ENCODE results near the gene GSTM3.
"Not testable (repeated sequence)": the region's sequence is repeated elsewhere in the genome, so short reads cannot be mapped to it uniquely, and the experiment has no call there.

Gene GSTM3

DNA sequence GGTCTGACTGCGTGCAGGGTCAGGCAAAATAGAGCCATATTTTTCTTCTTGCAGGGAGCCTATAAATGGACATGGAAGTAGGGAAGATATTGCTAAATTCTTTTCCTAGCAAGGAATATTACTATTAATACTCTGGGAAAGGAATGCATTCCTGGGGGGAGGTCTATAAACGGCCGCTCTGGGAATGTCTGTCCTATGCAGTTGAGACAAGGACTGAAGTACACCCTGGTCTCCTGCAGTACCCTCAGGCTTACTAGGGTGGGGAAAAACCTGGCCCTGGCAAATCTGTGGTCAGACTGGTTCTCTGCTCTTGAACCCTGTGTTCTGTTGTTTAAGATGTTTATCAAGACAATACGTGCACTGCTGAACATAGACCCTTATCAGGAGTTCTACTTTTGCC lies 31.9 kb downstream of the GSTM3 start:
- in situ Hi-C loops (cut with MboI; ENCODE audit: low sequenced_read_pairs): not testable (repeated sequence)

DNA sequence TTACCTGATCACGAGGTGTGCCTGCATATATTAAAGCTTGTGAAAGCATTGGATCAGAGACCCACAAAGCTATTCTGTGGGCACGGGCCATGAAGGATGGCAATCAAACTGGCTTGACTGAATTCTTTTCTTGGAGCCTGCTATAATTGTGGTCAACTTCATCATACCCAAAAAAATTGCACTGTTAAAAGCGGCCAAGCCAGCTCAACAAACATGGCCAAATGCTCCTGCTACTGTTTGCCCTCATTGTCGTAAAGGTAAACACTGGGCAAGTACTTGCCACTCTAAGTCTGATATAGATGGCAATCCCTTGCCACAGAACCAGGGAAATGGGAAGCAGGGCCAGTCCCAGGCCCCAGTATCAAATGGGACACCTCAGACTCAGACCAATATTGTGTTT lies 35.4 kb downstream of the GSTM3 start:
- in situ Hi-C loops (cut with MboI; ENCODE audit: low sequenced_read_pairs): no loop called here

DNA sequence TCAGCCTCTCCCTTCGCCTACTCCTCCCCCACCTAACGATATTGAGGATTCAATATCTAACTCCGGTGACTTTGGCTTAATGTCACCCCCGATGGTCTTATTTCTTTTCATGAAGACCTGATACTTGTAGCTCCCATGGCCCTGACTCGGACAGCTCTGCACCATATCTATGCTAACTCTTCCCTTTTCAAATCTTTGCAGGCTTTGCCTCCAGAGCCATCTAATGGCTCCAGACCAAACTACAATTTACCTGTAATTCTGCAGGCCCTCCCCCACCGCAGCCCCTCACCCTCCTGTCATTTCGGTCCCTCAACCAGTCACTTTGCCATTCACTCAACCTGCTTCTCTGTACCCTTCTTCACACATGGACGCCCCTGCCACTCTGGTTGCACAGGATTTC lies 36.7 kb downstream of the GSTM3 start:
- in situ Hi-C loops (cut with MboI; ENCODE audit: low sequenced_read_pairs): no loop called here

DNA sequence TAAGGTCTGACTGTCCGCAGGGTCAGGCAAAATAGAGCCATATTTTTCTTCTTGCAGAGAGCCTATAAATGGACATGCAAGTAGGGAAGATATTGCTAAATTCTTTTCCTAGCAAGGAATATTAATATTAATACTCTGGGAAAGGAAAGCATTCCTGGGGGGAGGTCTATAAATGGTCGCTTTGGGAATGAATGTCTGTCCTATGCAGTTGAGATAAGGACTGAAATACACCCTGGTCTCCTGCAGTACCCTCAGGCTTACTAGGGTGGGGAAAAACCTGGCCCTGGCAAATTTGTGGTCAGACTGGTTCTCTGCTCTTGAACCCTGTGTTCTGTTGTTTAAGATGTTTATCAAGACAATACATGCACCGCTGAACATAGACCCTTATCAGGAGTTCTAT lies 37.9 kb downstream of the GSTM3 start:
- in situ Hi-C loops (cut with MboI; ENCODE audit: low sequenced_read_pairs): not testable (repeated sequence)

DNA sequence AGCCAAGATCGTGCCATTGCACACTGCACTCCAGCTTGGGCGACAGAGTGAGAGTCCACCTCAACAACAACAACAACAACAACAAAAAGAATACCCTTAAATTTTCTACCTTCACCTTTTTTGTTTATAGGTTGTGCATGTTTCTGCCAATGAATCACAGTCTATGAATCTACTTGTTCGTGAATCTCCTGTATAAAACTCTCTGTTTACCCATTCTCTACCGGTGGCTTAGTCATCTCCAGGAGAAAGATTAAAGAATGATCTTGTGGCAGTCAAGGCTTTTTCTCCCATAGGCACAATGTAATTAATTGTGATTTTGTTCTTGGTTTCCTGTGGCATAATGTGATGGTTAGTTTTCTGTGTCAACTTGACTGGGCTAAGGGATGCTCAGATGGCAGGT lies 43.0 kb downstream of the GSTM3 start:
- in situ Hi-C loops (cut with MboI; ENCODE audit: low sequenced_read_pairs): not testable (repeated sequence)

DNA sequence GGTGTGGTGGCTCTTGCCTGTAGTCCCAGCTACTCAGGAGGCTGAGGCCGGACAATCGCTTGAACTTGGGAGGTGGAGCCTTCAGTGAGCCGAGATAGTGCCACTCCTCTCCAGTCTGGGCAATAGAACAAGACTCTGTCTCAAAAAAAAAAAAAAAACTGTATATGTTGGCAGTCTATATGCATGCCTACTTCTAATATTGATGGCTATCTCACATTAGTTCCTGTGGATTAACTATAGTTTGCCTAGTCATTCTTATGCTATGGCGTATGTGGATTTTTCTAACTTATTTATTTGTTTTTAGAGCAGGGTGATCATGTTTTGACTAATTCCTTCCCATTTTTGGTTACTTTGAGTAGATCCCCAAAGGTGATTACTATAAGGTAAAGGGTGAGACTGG lies 43.8 kb downstream of the GSTM3 start:
- in situ Hi-C loops (cut with MboI; ENCODE audit: low sequenced_read_pairs): no loop called here

DNA sequence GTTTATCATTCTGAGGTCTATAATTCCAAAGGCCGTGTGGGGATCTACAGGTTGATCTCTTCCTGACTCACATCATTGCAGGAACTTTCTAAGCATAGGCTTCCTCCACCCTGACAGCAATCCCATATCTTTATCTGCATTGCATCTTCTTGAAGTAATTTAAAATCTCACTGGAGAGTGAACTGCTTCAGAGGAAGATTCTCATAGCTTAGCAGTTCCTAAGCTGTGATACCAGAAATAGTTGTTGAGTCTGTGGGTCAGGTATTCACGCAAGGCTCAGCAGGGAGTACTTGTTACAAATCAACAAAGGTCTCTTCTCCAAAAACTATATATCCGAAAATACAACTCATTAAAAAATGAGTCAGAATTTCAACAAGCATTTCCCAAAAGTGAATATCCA lies 45.7 kb downstream of the GSTM3 start:
- in situ Hi-C loops (cut with MboI; ENCODE audit: low sequenced_read_pairs): not testable (repeated sequence)

DNA sequence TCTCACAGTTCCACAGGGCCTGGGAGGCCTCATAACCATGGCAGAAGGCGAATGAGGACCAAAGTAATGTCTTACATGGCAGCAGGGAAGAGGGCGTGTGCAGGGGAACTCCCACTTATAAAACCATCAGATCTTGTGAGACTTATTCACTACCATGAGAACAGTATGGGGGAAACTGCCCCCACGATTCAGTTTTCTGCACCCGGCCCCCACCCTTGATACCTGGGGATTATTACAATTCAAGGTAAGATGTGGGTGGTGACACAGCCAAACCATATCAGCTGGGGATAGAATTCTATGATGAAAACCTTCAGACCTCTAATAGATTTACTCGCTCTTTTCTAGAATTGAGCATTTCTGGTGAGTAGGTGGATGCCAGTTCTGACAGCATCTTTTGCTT lies 46.4 kb downstream of the GSTM3 start:
- in situ Hi-C loops (cut with MboI; ENCODE audit: low sequenced_read_pairs): not testable (repeated sequence)

DNA sequence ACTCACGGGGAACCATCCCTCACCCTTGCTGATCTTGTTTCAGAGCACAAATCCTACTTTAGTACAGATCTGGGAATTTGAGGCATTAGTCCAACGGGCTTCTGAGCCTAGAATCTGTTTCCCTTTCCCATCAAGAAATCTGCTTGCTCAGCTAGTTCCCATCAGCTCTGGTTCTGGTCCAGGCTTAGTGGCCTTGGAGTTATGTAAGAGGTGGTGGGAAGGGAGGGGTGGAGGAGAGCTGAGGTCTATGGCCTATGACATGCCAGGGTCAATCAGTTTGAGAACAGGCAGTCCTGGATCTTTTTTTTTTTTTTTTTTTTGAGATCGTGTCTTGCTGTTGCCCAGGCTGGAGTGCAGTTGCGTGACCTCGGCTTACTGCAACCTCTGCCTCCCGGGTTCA lies 49.1 kb downstream of the GSTM3 start:
- in situ Hi-C loops (cut with MboI; ENCODE audit: low sequenced_read_pairs): no loop called here

DNA sequence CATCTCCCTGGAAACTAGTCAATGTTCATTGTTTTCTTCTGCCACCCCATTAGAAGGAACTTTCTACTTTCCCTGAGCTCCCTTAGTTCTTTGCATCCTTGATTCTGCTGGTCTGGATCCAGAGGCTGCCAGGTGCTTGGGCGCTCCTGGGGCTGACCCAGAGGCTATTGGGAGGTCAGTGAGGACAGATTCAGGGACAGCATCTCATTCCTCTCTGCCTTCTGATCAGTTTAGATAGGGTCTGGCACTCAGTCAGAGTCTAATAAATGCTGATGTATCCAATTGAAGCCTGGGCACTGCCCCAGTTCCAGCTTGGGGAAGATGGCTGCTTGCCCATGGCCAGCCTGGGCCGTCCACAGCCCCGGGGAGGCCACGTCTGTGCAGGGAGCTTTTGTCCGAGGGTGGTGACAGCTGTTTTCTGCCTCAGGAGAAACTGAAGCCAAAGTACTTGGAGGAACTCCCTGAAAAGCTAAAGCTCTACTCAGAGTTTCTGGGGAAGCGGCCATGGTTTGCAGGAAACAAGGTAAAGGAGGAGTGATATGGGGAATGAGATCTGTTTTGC lies 50.9 kb downstream of the GSTM3 start:
- in situ Hi-C loops (cut with MboI; ENCODE audit: low sequenced_read_pairs): no loop called here

DNA sequence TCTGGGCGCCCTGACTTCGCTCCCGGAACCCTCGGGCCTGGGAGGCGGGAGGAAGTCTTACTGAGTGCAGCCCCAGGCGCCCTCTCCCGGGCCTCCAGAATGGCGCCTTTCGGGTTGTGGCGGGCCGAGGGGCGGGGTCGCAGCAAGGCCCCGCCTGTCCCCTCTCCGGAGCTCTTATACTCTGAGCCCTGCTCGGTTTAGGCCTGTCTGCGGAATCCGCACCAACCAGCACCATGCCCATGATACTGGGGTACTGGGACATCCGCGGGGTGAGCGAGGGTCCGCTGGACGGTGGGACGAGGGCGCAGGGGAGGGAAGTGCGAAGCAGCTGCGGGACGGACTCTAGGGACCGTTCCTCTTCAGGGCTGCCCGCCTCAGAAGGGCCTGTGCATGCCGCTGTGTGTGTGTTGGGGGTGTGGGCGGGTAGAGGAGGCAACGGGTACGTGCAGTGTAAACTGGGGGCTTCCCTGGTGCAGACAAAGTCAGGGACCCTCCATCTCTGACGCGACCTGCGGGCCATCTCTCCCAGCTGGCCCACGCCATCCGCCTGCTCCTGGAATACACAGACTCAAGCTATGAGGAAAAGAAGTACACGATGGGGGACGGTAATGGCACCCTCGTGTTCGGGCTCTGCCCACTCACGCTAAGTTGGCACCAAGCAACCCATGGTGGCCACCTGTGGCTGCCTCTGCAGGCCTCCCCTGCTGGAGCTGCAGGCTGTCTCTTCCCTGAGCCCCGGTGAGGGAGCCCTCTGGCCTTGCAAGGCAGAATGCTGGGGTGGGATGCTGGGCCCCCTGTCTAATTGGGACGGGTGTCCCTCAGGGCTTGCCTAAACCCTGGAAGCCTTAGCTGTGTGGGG lies 53.0 kb downstream of the GSTM3 start, which contains the start of gene GSTM1:
Gene GSTM1, plus strand, starts transcription at position 177 of the 859 bp plus-strand sequence. Its CDS starts 57 bp downstream, at position 234.
- in situ Hi-C loops (cut with MboI; ENCODE audit: low sequenced_read_pairs): no loop called here

DNA sequence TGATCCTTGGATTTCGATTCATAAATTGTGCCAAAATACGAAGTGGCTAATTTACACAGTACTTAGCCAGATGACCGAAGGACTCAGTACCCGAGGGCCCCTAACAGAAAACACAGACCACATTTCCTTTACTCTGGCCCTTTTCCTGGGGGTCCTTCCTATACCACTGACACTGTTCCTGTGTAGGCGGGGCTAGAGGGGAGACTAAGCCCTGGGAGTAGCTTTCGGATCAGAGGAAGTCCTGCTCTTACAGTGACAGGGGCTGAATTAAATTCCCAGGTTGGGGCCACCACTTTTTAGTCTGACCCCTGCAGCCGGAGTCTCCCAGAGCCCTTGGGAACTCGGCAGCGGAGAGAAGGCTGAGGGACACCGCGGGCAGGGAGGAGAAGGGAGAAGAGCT lies 53.7 kb downstream of the GSTM3 start:
- in situ Hi-C loops (cut with MboI; ENCODE audit: low sequenced_read_pairs): not testable (repeated sequence)

DNA sequence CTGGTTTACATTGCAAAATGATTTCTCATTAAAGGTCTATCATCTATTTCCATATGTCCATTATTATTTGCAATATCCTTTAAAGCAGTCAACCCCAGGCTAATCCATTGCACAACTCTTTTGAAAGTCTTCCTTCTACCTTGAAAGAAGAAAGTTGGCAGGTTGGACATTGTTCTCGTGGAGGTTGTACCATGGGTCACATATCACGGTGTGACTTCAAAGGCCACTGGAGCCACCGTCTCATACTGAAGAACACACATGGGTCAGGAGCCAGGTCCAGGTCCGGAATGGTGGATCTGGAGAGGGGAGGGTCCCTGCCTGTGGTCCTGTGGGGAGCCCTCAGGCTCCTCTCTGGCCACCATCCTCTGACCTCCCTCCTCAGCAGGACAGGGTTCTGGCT lies 54.9 kb downstream of the GSTM3 start:
- in situ Hi-C loops (cut with MboI; ENCODE audit: low sequenced_read_pairs): not testable (repeated sequence)

DNA sequence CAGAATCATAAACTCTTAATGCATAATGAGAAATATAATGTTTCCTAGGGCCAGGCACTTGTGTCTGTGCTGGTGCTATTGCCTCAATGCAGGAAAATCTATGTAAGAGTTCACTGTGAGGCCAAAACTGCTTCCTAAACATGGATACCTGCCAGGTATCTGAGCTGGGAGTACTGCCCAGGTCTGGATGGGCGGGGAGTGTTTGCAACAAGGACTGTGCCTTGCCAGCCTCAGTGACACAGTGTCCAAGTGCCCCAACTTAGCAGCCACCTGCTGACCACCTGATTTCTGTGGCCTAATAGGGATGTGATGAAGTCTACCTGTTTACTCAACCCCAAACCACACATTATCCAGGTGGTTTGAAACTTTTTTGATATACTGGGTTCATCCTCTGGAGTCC lies 55.4 kb downstream of the GSTM3 start:
- in situ Hi-C loops (cut with MboI; ENCODE audit: low sequenced_read_pairs): not testable (repeated sequence)

DNA sequence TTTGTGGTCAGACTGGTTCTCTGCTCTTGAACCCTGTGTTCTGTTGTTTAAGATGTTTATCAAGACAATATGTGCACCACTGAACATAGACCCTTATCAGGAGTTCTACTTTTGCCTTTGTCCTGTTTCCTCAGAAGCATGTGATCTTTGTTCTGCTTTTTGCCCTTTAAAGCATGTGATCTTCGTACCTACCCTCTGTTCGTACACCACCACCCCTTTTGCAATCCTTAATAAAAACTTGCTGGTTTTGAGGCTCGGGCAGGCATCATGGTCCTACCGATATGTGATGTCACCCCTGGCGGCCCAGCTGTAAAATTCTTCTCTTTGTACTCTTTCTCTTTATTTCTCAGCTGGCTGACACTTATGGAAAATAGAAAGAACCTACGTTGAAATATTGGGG lies 56.1 kb downstream of the GSTM3 start:
- in situ Hi-C loops (cut with MboI; ENCODE audit: low sequenced_read_pairs): not testable (repeated sequence)
